Measurements from ENCODE around the gene GRWD1.

The GRWD1 gene

GRCh38 chr19:48499316-48500090 is 53.7 kb downstream of the GRWD1 start:
- no peak for DNase-seq

GRCh38 chr19:48500830-48501493 is 55.2 kb downstream of the GRWD1 start:
- DNase-seq: no peak

GRCh38 chr19:48501494-48502349 is 55.9 kb downstream of the GRWD1 start:
- DNase-seq: peak; percentile 76

GRCh38 chr19:48502350-48503018 is 56.7 kb downstream of the GRWD1 start:
- no peak for DNase-seq

GRCh38 chr19:48506138-48506733 is 60.5 kb downstream of the GRWD1 start:
- no peak for DNase-seq
